K562 treated with DMSO at 1 percent for 48 hours (cell line): ENCODE results near the gene BEND4. TPM values are rescaled to one million over a fixed set of nuclear protein-coding genes. Genes with fewer than 3 reads are reported as not detected.

ENCODE experiments used
- total RNA-seq: library from RNA; unstranded; fragments of 300-600 nt; gene quantifications from 2 replicates; pipeline ENCODE4 v1.2.3, GENCODE V29; 2022; ENCODE audit warnings: low replicate concordance; ENCODE audit errors: extremely low read depth

BEND4 gene
- not detected in 2 replicates for total RNA-seq

DNA sequence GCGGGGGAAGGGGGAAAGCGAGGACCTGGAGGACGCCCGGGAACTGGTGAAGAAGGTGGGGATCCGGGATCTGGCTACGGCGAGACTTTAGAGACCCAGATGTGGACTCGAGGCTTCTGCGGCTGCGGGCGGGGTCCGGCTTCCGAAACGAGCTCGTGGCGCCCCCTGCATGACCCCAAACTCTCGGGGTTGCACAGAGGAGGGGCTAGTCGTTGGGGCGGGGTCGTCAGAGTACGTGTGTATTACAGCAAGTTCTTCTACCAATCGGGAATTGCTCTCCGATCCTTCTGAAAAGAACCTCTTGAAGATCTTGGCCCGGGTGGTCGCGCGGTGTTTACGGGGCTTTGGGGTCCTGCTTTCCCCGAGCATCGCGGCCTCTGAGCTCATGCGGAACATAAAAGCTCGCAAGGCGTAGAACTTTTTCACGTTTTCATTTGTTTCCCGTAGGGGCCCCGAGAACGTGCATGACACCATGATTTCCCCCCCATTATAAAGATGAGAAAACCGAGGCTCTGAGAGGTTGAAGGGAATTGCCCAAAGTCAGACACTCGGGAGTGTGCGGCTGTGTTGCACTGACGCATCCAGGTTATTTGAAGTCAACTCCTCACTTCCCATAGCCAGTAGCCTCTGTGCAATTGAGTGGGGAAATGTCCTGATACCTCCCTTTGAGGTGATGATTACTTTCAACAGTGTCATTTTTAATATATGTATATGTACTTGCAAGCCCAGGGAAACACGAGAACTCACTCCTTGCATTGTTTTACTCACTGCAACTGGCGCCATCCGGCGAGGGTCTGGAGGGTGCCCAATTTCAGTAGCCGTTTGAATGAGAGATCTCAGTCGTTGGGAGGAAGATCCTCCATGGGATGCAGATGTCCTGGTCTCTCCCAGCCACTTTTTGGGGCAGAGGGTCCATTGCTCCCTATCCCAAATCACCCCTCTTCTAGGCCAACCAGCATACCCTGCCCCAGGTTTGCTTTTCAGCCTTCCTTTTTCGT is at the start of gene BEND4:
Gene BEND4 (minus strand): TSS at position 149 of the 998 bp plus-strand sequence. CDS start 512 bp downstream, outside the sequence.

Other genes with a start within 250 kb of the BEND4 start
- gene TMEM33, start 217.2 kb downstream of the BEND4 start, total RNA-seq, result not detected in 2 replicates
- gene DCAF4L1, start 170.9 kb downstream of the BEND4 start, total RNA-seq, result not detected in 2 replicates
- gene SLC30A9, start 162.1 kb downstream of the BEND4 start, total RNA-seq, result not detected in 2 replicates
- not detected in 2 replicates for gene SHISA3, start 244.8 kb upstream of the BEND4 start, total RNA-seq